Measurements from ENCODE around the gene SPRED3.
A peak's percentile ranks its signal among the peaks of the same experiment; 100 is the strongest.
"Not testable (repeated sequence)": the region's sequence is repeated elsewhere in the genome, so short reads cannot be mapped to it uniquely, and the experiment has no call there.

Gene SPRED3

GRCh38 chr19:38392707-38393308 lies 4.3 kb downstream of the SPRED3 start:
- peak; percentile 50 for DNase-seq

DNA sequence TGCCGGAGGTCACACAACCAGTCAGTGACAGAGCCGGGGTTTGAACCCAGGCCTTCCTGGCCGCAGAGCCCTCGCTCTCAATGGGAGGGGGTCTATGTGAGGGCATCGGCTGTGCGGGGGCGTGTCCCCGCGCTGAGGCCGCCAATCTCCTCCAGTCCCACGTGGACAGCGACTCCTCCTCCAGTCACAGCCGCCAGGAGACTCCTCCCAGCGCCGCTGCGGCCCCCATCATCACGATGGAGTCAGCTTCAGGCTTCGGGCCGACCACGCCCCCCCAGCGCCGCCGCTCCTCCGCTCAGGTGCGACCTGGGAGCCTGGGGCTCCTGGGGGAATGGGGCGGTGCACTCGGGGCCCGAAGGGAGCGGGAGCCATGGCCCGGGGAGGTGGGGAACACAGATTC lies 6.0 kb downstream of the SPRED3 start:
- DNase-seq, result no peak

- DNase-seq, result no peak
These were observed 7.1 kb downstream of the SPRED3 start for GRCh38 chr19:38395381-38396114.

- no peak for DNase-seq
These were observed 10.6 kb downstream of the SPRED3 start for GRCh38 chr19:38399081-38399480.

DNA sequence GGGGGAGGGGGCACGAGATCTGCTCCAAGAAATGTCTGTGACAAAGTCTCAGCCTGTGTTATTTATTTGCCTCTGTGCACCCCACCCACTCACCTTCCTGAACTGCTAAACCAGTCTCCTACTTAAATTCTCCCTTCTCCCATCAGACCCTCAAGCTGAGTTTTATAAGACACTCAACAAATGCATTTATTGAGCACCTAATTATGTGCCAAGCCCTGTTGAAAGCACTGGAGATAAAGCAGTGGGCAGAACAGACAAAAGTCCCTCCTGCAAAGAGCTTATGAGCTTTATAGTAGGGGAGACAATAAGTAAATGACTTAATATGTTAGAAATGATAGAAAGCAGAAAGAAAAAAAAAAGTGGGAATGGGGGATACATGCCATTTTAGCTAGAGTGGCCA lies 11.0 kb downstream of the SPRED3 start:
- DNase-seq, result no peak

DNA sequence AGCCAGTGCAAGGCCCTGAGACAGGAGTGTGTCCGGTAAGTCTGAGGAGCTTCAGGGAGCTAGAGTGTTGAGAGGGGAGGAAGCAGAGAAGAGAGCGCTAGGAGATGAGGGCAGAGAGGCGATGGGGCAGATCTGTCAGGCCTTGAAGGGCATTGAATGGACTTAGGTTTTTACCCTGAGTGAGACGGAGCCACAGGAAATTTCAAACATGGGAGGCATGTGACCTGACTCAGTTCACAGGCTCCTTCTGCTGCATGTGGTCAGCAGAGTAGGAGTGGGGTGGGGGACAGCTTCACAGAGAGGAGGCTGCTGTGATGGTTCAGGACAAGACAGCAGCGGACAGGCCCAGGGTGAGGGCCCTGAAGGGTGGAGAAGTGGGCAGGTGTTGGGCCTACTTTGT lies 11.9 kb downstream of the SPRED3 start:
- no peak for DNase-seq

DNA sequence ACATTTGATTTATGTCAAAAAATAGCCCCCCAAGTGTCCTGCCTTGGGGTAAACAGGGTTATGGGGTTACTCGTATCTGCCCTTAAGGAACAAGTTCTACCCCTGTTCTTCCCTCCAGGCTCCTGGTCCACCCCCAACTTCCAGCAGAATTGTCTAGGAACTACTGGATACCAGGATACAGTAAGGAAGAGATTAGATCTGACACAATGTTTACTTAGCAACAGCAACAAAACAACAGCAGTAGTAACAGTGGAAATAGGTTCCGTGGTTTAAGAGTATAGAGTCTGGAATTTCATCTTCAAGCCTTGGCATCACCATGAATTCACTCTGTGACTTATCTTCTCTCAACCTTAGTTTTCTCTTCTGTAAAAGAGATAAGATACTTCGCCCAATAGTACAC lies 12.7 kb downstream of the SPRED3 start:
- peak; percentile 76 for DNase-seq

DNA sequence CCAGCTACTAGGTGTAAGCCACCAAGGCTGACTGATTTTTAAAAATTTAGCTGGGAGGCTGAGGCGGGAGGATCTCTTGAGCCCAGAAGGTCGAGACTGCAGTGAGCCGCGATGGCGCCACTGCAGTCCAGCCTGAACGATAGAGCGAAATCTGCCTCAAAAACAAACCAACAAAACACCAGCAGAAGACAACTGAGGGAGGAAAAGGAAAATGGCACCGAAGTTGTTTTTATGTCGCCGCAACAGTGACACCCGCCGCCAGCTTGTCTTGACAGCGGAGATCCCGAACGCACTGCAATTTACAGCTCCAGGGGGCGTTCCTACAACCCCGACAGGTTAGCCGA lies 14.1 kb downstream of the SPRED3 start:
- no peak for DNase-seq

DNA sequence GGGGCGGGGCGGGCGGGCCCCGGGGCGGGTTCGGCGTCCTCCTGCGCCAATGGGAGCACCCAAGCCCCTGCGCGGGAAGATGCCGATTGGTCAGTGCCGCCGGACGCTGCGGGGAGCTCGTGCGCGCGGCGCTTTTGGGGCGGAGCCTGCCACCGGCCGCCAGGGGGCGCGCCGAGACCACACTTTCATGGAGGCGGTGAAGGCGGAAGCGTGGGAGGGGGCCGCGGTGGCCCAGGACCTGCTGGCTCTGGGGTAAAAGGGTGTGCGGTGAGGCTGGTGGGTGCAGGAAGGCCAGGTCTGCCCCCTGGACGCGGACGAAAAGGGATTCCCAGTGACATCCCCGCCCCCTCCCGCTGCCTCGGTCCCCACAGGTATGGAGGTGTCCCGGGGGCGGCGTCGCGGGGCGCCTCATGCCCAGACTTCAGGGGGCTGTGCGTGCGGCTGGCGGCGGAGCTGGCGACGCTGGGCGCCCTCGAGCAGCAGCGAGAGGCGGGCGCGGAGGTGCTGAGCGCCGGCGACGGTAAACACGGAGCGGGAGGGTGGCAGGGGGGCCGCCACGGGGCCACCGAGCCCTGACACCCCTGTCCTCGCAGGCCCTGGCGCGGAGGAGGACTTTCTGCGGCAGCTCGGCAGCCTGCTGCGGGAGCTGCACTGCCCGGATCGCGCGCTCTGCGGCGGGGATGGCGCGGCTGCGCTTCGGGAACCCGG lies 14.6 kb downstream of the SPRED3 start, which contains the start of gene FAM98C:
TSS of gene FAM98C (plus strand) at position 127 of the 708 bp plus-strand sequence. CDS start at position 188, 61 bp downstream.
- peak; percentile 93 for DNase-seq

DNA sequence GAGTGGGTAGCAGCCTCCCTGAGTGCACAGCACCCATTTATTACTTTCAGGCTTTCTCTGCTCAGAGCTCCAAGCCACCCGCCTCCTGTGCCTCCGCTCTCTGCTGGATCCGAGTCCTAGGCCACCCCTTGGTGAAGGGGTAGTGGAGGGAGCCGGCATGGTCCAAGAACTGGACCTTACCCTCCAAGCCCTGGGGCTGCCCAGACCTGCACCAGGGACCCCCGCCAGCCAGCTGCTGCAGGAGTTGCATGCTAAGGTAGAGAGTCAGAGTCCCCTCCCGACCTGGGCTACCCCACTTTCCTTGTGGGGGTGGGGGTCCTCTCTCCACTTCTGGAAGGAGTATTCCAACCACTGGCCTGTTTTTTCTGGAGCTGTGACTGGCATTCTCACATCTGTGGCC lies 16.4 kb downstream of the SPRED3 start:
- no peak for DNase-seq

GRCh38 chr19:38405276-38405675 lies 16.8 kb downstream of the SPRED3 start:
- no peak for DNase-seq

- DNase-seq, result peak; percentile 48
These were observed 21.2 kb downstream of the SPRED3 start for GRCh38 chr19:38409631-38410133.

GRCh38 chr19:38410407-38410806 lies 21.9 kb downstream of the SPRED3 start:
- not testable (repeated sequence) for DNase-seq

DNA sequence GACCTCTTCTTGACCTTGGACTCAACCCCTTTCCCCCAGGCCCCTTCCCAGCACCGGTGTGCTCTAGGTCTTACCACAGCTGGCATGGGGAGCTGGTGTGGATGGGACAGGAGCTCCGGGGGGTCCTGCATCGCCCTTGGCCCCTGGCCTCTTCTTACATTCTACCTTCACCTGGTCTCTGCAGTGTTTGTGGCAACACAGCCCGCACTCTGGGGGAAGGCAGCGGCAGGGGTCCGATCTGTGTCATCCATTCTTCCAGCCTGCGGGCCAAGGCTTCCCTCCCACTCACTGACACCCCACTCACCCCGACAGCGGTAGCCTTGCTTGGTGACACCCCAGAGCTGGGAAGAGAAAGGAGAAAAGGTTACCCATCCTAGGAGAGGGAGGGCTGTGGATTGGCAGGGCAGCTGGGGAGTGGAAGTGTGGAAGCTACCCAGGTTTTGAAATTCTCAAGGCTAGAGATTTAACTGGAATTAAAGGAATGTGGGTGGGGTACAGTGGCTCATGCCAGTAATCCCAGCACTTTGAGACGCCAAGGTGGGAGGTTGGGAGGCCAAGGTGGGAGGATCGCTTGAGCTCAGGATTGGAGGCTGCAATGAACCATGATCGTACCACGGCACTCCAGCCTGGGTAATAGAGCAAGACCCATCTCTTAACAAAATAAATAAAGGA lies 22.7 kb downstream of the SPRED3 start:
- peak; percentile 82 for DNase-seq

GRCh38 chr19:38411898-38412297 lies 23.4 kb downstream of the SPRED3 start:
- not testable (repeated sequence) for DNase-seq

DNA sequence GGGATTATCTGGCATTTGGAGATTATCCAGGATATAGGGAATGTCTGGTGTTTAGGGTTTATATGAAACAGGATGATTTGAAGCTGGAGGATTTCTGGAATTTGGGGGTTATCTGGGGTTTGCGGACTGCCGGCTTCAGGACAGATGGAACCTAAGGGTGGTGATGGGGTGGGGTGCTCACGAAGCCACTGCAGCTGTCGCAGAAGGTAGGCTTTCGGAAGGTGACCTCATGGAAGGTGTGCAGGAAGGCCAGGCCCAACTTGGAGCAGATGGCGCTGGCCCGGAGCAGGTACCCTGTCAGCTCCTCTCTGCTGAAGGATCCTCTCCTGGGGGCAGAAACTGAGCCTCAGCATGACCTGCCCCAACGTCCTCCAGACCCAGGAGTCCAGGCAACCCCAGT lies 24.0 kb downstream of the SPRED3 start:
- DNase-seq, result no peak

- no peak for DNase-seq
These were observed 24.5 kb downstream of the SPRED3 start for GRCh38 chr19:38412961-38413360.

GRCh38 chr19:38413416-38413815 lies 24.9 kb downstream of the SPRED3 start:
- no peak for DNase-seq

GRCh38 chr19:38417146-38417543 lies 28.6 kb downstream of the SPRED3 start:
- DNase-seq, result no peak

DNA sequence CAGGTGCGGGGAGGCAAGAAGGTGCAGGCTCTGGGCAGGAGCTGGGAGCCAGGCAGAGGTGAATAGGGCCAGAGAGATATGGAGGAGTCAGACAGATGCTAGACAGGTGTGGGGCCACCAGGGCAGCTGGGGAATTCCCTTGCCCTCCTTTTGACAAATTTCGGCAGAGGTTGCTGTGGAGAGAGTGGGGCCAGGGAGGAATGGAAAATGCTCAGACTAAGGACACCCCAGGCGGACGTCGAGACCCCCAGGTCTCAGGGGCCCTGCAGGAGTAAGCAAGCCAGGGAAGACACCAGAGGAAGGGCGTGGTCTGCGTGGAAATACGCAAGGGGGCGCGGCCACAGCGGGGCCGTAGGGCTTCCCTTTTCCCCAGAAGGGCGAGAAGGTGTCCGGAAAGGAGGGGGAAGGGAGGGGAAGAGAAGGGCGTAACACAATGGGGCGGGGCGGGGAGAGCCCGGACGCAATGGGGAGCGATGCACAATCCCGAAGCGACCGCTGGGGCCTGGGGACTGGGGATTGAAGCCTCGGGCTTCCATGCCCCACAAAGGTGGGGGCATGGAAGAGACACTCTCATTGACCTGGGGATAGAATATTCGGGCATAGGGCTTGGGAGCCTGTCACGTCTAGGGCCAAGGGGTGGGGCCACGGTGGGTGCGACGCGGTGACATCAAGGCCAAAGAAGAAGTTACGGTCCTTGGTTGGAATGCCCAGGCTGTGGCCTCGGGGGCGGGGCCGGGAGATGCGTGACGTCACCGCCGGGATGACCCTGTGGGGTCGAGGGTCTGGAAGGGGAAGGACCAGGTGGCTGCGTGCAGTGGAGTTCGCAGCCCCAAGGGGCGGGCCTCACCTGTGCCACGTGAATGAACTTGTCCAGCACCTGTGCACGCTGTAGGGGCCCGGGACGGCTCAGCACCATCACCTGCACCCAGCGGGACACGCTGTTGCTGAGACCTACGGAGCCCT lies 29.3 kb downstream of the SPRED3 start:
- DNase-seq, result peak; percentile 63

GRCh38 chr19:38420935-38421334 lies 32.4 kb downstream of the SPRED3 start:
- no peak for DNase-seq

GRCh38 chr19:38421856-38422255 lies 33.4 kb downstream of the SPRED3 start:
- no peak for DNase-seq

Data from NCI-H226 (cell line).